HepG2 (cell line): Measurements from ENCODE around the gene TECTB. TPM values are rescaled to one million over a fixed set of nuclear protein-coding genes. Genes with fewer than 3 reads are reported as not detected.
A peak's percentile ranks its signal among the peaks of the same experiment; 100 is the strongest.

Source experiments
- ATAC-seq: fragments of 200-7000 bp; cut with Tn5 transposase; 3 replicates; pipeline ENCODE4 v1.9.1; 2020; ENCODE audit warnings: mild to moderate bottlenecking, moderate library complexity
- BruUV-seq: library from RNA; stranded (reverse); fragments of 400-500 nt; replicated peaks from 2 replicates; lab custom pipeline; 2021; lab: Mats Ljungman, UMichigan
- CTCF ChIA-PET: fragments of 300-600 bp; formaldehyde crosslinking; extraction: SDS; loops from one replicate; lab custom pipeline; 2021; ENCODE audit warnings: low total read pairs, inconsistent platforms, low intra/inter-chr PET ratio; lab: Yijun Ruan, JAX
- POLR2A ChIA-PET: fragments of 350-600 bp; sonication (Branson Sonifier 250); formaldehyde crosslinking; loops from one replicate; lab custom pipeline; 2020; ENCODE audit warnings: antibody characterized with exemption, inconsistent platforms; lab: Yijun Ruan, JAX
- DNase-seq: peaks from one replicate; pipeline ENCODE4 v3.0.0-alpha.2; 2015; ENCODE audit warnings: low spot score
- FAIRE-seq: peaks from 3 replicates; lab custom pipeline; 2011; peaks lifted over from hg19 to GRCh38; lab: Jason Lieb, UNC
- H2AFZ ChIP-seq: one replicate; pipeline ENCODE4 v1.6.1; 2011; ENCODE audit warnings: low read length, inconsistent platforms
- H3K27ac ChIP-seq: fragments of 300-600 bp; 3 replicates; pipeline ENCODE4 v1.8.0; 2011; ENCODE audit warnings: mixed run types, mild to moderate bottlenecking, mixed read lengths, low read length, inconsistent platforms; ENCODE audit not compliant: insufficient read depth; ENCODE audit errors: extremely low read length
- H3K27me3 ChIP-seq, 2 experiments: fragments of 200-600 bp in 1 of 2; 2 replicates in 1 of 2; 3 replicates in 1 of 2; pipeline versions ENCODE4 v1.6.0 to v1.8.0; 2011; ENCODE audit warnings: low read length in 2 of 2, mild to moderate bottlenecking in 2 of 2, moderate library complexity in 2 of 2, inconsistent platforms in 1 of 2; ENCODE audit not compliant: insufficient read depth in 2 of 2, control insufficient read depth in 1 of 2
- H3K36me3 ChIP-seq, 2 experiments: fragments of 200-600 bp in 1 of 2; replicated peaks in 1 of 2; 2 replicates in 1 of 2; 3 replicates in 1 of 2; pipeline versions ENCODE4 v1.5.1 to v1.8.0; 2011; ENCODE audit warnings: low read length in 2 of 2, inconsistent platforms in 1 of 2; ENCODE audit not compliant: insufficient read depth in 2 of 2, control insufficient read depth in 1 of 2
- H3K4me1 ChIP-seq: 2 replicates; pipeline ENCODE4 v1.5.1; 2012; ENCODE audit warnings: low read length, inconsistent platforms; ENCODE audit not compliant: insufficient read depth
- H3K4me2 ChIP-seq: 2 replicates; pipeline ENCODE4 v1.6.0; 2011; ENCODE audit warnings: low read depth, low read length, inconsistent platforms
- H3K4me3 ChIP-seq, 3 experiments: fragments of 200-600 bp in 1 of 3; sonication (generic), shearing (Covaris generic) in 1 of 3; replicated peaks in 1 of 3; 2 replicates each; pipeline ENCODE4 v1.5.1; 2011 to 2016; ENCODE audit warnings: low read length in 3 of 3, inconsistent platforms in 2 of 3, low read depth in 2 of 3, mild to moderate bottlenecking in 2 of 3, control low read depth in 1 of 3, mixed read lengths in 1 of 3; ENCODE audit not compliant: insufficient read depth in 1 of 3
- H3K79me2 ChIP-seq: one replicate; pipeline ENCODE4 v1.6.1; 2011; ENCODE audit warnings: low read length, inconsistent platforms; ENCODE audit not compliant: insufficient read depth
- H3K9ac ChIP-seq: 2 replicates; pipeline ENCODE4 v1.6.0; 2011; ENCODE audit warnings: mild to moderate bottlenecking, low read depth, low read length, inconsistent platforms; ENCODE audit not compliant: insufficient read depth
- H3K9me3 ChIP-seq: 2 replicates; pipeline ENCODE4 v1.5.1; 2012; ENCODE audit warnings: mild to moderate bottlenecking, low read length
- H4K20me1 ChIP-seq: 2 replicates; pipeline ENCODE4 v1.6.0; 2011; ENCODE audit warnings: inconsistent platforms, mild to moderate bottlenecking, low read length, moderate library complexity; ENCODE audit not compliant: insufficient read depth
- TFE3 ChIP-seq: IDR thresholded peaks from 2 replicates; pipeline ENCODE4 v1.6.1; 2016
- ZNF703 ChIP-seq: sonication (generic); formaldehyde crosslinking; IDR thresholded peaks from 2 replicates; pipeline ENCODE4 v1.5.1; 2020; ENCODE audit warnings: missing genetic modification reagents, mild to moderate bottlenecking, moderate library complexity, borderline replicate concordance
- WGBS: methylation state at CpG from one replicate; pipeline ENCODE4 v1.1.6; 2017; ENCODE audit warnings: low lambda C conversion rate; 5-methylcytosine and 5-hydroxymethylcytosine counted together
- in situ Hi-C: cut with HindIII; loops from 2 replicates; pipeline ENCODE4 v1.10.0; 2017; ENCODE audit warnings: low pct_unique_long_range_greater_than_20kb; ENCODE audit not compliant: extremely low pct_ligation_motif_present
- intact Hi-C: fragments of 100-400 bp; cut with micrococcal nuclease; formaldehyde crosslinking; loops from one replicate; pipeline ENCODE4 v1.10.0; 2022; ENCODE audit not compliant: unreplicated experiment
- polyA plus RNA-seq, 8 experiments: library from polyadenylated mRNA; depleted of rRNA in 3 of 8; stranded (reverse) in 7 of 8; unstranded in 1 of 8; fragments of >200 nt; fragmentation: Illumina TruSeq in 4 of 8; extraction: Trizol in 4 of 8; gene quantifications; 2 replicates each; pipeline versions ENCODE4 v1.2.1 to v1.2.3, GENCODE V29; 2011 to 2016; ENCODE audit warnings: low read depth in 4 of 8, missing spikeins in 1 of 8, mixed read lengths in 1 of 8; ENCODE audit not compliant: insufficient read depth in 1 of 8
- total RNA-seq, 5 experiments: library from RNA; depleted of rRNA; stranded (reverse); fragments of >200 nt; fragmentation: Illumina TruSeq; extraction: Trizol; gene quantifications; 2 replicates each; pipeline ENCODE4 v1.2.3, GENCODE V29; 2016; ENCODE audit warnings: low read depth in 1 of 5
- TF ChIP-seq, protein P1 (sequence below): fragments of 450-650 bp; IDR thresholded peaks from 2 replicates; pipeline ENCODE4 v1.6.1; 2017; ENCODE audit warnings: mild to moderate bottlenecking

Gene TECTB
- total and polyA plus RNA-seq, 2 of the 13 experiments (the other 11 are each of a cell fraction or from before 2014, with no cell fraction given) = 0.78 to 1.8 TPM

DNA sequence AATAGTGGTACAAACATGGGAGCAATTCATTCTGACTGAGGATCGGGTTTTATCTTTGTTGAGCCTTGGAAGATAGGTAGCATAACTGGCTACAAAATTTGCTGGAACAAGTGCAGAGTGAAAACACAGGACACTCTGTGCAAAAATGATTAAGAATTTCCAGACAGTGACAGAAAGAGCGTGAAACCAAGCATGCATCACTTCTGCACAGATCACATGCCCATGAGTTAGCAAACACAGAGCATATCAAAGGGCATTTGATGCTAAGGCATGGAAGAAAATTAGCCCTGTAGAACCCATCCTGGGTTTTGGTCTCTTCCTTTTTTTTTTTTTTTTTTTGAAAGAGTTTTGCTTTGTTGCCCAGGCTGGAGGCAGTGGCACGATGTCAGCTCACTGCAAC lies 28.3 kb downstream of the TECTB start:
- no peak for ATAC-seq
- intact Hi-C loops (loop anchor here (10.0 kb wide), 1 partner anchor 287 kb away; no protein-coding TSS in a partner anchor), in situ Hi-C loops (loop anchor here (5.0 to 25.0 kb wide), 3 partner anchors 174 to 1224 kb away; partner anchors contain the start of gene ADRA2A)
- no peak for FAIRE-seq
- Histone ChIP-seq H3K79me2 (no peaks in the 10 kb centered on the region), H3K27ac (no peak overlapping the region), H3K9ac (no peak overlapping the region), H3K9me3 (no peaks in the 10 kb centered on the region), H2AFZ (no peak overlapping the region), H3K4me3 (no peak overlapping the region), H3K4me1 (peaks cover 76% of the 10 kb centered on the region), H3K27me3 (no peaks in the 10 kb centered on the region), H3K4me2 (no peak overlapping the region), H4K20me1 (no peaks in the 10 kb centered on the region), H3K36me3 (no peaks in the 10 kb centered on the region)
- TF ChIP-seq TFE3 (CRISPR knock-in tag) (0 out of 2 replicates have a peak, but pooled peaks have one; percentile 19), ZNF703 (CRISPR knock-in tag) (no peak)
- TF ChIP-seq, protein P1, sequence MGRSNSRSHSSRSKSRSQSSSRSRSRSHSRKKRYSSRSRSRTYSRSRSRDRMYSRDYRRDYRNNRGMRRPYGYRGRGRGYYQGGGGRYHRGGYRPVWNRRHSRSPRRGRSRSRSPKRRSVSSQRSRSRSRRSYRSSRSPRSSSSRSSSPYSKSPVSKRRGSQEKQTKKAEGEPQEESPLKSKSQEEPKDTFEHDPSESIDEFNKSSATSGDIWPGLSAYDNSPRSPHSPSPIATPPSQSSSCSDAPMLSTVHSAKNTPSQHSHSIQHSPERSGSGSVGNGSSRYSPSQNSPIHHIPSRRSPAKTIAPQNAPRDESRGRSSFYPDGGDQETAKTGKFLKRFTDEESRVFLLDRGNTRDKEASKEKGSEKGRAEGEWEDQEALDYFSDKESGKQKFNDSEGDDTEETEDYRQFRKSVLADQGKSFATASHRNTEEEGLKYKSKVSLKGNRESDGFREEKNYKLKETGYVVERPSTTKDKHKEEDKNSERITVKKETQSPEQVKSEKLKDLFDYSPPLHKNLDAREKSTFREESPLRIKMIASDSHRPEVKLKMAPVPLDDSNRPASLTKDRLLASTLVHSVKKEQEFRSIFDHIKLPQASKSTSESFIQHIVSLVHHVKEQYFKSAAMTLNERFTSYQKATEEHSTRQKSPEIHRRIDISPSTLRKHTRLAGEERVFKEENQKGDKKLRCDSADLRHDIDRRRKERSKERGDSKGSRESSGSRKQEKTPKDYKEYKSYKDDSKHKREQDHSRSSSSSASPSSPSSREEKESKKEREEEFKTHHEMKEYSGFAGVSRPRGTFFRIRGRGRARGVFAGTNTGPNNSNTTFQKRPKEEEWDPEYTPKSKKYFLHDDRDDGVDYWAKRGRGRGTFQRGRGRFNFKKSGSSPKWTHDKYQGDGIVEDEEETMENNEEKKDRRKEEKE = no peak
- BruUV-seq = no TSS peak
- 94% methylated on average over 3 of the region's 3 CpGs for WGBS
- ChIA-PET POLR2A (no interaction called here), CTCF (no interaction called here)
- DNase-seq = no peak
